K562 (cell line): ENCODE data around the gene ITM2B.

ENCODE experiments used
- CHD2 ChIP-seq: IDR thresholded peaks from 2 replicates; pipeline ENCODE4 v1.6.1; 2011; ENCODE audit warnings: low read depth, low read length
- CTCF ChIP-seq, 3 experiments: IDR thresholded peaks in 2 of 3; conservative IDR thresholded peaks in 1 of 3; 2 replicates each; pipeline ENCODE4 v1.5.1; 2011 to 2012; ENCODE audit warnings: low read length in 3 of 3, mild to moderate bottlenecking in 3 of 3, control low read depth in 2 of 3, improper control_type of control experiment in 1 of 3, inconsistent platforms in 1 of 3, low read depth in 1 of 3, mixed read lengths in 1 of 3, moderate library complexity in 1 of 3; ENCODE audit not compliant: insufficient read depth in 2 of 3
- DACH1 ChIP-seq: fragments of 450-650 bp; IDR thresholded peaks from 2 replicates; pipeline ENCODE4 v1.6.1; 2018; ENCODE audit not compliant: partially characterized antibody
- FOXK1 ChIP-seq: sonication (generic); formaldehyde crosslinking; IDR thresholded peaks from 2 replicates; pipeline ENCODE4 v1.8.0; 2022; ENCODE audit warnings: missing genetic modification reagents, mild to moderate bottlenecking, borderline replicate concordance
- FOXM1 ChIP-seq, 2 experiments: fragments of 450-650 bp in 1 of 2; sonication (generic) in 1 of 2; formaldehyde crosslinking in 1 of 2; IDR thresholded peaks; 2 replicates each; pipeline versions ENCODE4 v1.6.1 to v1.9.0; 2017 to 2022; ENCODE audit warnings: low read depth in 2 of 2, mild to moderate bottlenecking in 2 of 2, missing genetic modification reagents in 1 of 2, moderate library complexity in 1 of 2
- HNRNPLL ChIP-seq: fragments of 200-400 bp; formaldehyde crosslinking; IDR thresholded peaks from 2 replicates; pipeline ENCODE4 v1.6.1; 2017; ENCODE audit warnings: low read length, low read depth, mild to moderate bottlenecking; ENCODE audit not compliant: poor library complexity, severe bottlenecking
- POLR2A ChIP-seq: fragments of 450-650 bp; conservative IDR thresholded peaks from 2 replicates; pipeline ENCODE4 v1.6.1; 2016
- RAD21 ChIP-seq, 2 experiments: fragments of 250-450 bp in 1 of 2; fragments of 450-650 bp in 1 of 2; sonication (Bioruptor Pico) in 1 of 2; formaldehyde crosslinking in 1 of 2; IDR thresholded peaks in 1 of 2; conservative IDR thresholded peaks in 1 of 2; 2 replicates each; pipeline versions ENCODE4 v1.4.0 to v1.8.0; 2020 to 2022; ENCODE audit warnings: mild to moderate bottlenecking in 2 of 2, moderate library complexity in 1 of 2
- SIRT6 ChIP-seq: IDR thresholded peaks from one replicate; pipeline ENCODE4 v1.6.1; 2012; ENCODE audit warnings: low read depth, mild to moderate bottlenecking, control low read depth, inconsistent platforms, low read length, moderate library complexity
- ZBTB8A ChIP-seq: fragments of 450-650 bp; IDR thresholded peaks from 2 replicates; pipeline ENCODE4 v1.6.1; 2018; ENCODE audit warnings: mild to moderate bottlenecking, moderate library complexity; ENCODE audit not compliant: partially characterized antibody
- ZNF316 ChIP-seq: fragments of 450-650 bp; IDR thresholded peaks from 2 replicates; pipeline ENCODE4 v1.6.1; 2016
- TF ChIP-seq, protein P1 (sequence below): IDR thresholded peaks from 3 replicates; pipeline ENCODE4 v1.6.1; 2011; ENCODE audit warnings: borderline replicate concordance, mild to moderate bottlenecking, moderate library complexity; ENCODE audit not compliant: insufficient read length; ENCODE audit errors: extremely low read depth
- TF ChIP-seq, protein P2 (sequence below), 2 experiments: fragments of 450-650 bp in 1 of 2; sonication (generic) in 1 of 2; formaldehyde crosslinking in 1 of 2; IDR thresholded peaks in 1 of 2; conservative IDR thresholded peaks in 1 of 2; 2 replicates each; pipeline versions ENCODE4 v1.6.1 to v1.8.1; 2016 to 2023; ENCODE audit warnings: mild to moderate bottlenecking in 2 of 2, moderate library complexity in 2 of 2, inconsistent platforms in 1 of 2, missing genetic modification reagents in 1 of 2
- TF ChIP-seq, protein P3 (sequence below): sonication (generic); formaldehyde crosslinking; IDR thresholded peaks from 2 replicates; pipeline ENCODE4 v1.8.1; 2023; ENCODE audit warnings: mild to moderate bottlenecking, missing genetic modification reagents

DNA sequence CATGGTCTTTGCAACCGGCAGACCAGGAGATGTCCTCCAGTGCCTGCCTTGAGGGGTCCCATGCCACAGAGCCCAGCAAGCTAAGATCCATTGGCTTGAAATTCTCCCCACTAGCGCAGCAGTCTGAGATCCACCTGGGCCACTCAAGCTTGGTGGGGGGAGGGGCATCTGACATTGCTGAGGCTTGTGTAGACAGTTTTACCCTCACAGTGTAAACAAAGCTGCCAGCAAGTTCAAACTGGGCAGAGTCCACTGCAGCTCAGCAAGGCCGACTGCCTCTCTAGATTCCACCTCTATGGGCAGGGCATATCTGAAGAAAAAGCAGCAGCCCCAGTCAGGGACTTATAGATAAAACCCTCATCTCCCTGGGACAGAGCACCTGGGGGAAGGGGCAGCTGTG is 32.0 kb upstream of the ITM2B start:
- TF ChIP-seq FOXM1 (IDR thresholded peaks at IDR 0.05; ENCODE audit: low read depth) (no peak), FOXM1 (CRISPR knock-in tag; IDR thresholded peaks at IDR 0.05; ENCODE audit: low read depth) (no peak), CTCF (IDR thresholded peaks at IDR 0.05 in 2 of 3, conservative IDR thresholded peaks at IDR 0.05 in 1 of 3; ENCODE audit: insufficient read depth in 2 of 3, low read depth in 1 of 3, low read length in 3 of 3) (no peak), FOXK1 (CRISPR knock-in tag) (no peak), CHD2 (no peak), SIRT6 (no peak), POLR2A (no peak), ZNF316 (no peak), ZBTB8A (no peak), DACH1 (no peak), HNRNPLL (no peak), RAD21 (CRISPR knock-in tag; conservative IDR thresholded peaks at IDR 0.05 in 1 of 2, IDR thresholded peaks at IDR 0.05 in 1 of 2) (no peak)
- TF ChIP-seq, protein P1, sequence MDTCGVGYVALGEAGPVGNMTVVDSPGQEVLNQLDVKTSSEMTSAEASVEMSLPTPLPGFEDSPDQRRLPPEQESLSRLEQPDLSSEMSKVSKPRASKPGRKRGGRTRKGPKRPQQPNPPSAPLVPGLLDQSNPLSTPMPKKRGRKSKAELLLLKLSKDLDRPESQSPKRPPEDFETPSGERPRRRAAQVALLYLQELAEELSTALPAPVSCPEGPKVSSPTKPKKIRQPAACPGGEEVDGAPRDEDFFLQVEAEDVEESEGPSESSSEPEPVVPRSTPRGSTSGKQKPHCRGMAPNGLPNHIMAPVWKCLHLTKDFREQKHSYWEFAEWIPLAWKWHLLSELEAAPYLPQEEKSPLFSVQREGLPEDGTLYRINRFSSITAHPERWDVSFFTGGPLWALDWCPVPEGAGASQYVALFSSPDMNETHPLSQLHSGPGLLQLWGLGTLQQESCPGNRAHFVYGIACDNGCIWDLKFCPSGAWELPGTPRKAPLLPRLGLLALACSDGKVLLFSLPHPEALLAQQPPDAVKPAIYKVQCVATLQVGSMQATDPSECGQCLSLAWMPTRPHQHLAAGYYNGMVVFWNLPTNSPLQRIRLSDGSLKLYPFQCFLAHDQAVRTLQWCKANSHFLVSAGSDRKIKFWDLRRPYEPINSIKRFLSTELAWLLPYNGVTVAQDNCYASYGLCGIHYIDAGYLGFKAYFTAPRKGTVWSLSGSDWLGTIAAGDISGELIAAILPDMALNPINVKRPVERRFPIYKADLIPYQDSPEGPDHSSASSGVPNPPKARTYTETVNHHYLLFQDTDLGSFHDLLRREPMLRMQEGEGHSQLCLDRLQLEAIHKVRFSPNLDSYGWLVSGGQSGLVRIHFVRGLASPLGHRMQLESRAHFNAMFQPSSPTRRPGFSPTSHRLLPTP: no peak
- TF ChIP-seq, protein P2, sequence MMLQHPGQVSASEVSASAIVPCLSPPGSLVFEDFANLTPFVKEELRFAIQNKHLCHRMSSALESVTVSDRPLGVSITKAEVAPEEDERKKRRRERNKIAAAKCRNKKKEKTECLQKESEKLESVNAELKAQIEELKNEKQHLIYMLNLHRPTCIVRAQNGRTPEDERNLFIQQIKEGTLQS (IDR thresholded peaks at IDR 0.05): no peak
- TF ChIP-seq, protein P2 (CRISPR knock-in tag; conservative IDR thresholded peaks at IDR 0.05): no peak
- TF ChIP-seq, protein P3, sequence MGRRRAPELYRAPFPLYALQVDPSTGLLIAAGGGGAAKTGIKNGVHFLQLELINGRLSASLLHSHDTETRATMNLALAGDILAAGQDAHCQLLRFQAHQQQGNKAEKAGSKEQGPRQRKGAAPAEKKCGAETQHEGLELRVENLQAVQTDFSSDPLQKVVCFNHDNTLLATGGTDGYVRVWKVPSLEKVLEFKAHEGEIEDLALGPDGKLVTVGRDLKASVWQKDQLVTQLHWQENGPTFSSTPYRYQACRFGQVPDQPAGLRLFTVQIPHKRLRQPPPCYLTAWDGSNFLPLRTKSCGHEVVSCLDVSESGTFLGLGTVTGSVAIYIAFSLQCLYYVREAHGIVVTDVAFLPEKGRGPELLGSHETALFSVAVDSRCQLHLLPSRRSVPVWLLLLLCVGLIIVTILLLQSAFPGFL: no peak
